HepG2 (cell line): ENCODE data around the gene SPRYD3. TPM values are rescaled to one million over a fixed set of nuclear protein-coding genes. Genes with fewer than 3 reads are reported as not detected.

Experiments
- ATM ChIP-seq: fragments of 450-650 bp; IDR thresholded peaks from 2 replicates; pipeline ENCODE4 v1.7.1; 2017; ENCODE audit warnings: mild to moderate bottlenecking, borderline replicate concordance
- BRD4 ChIP-seq: sonication (generic); formaldehyde crosslinking; IDR thresholded peaks from 2 replicates; pipeline ENCODE4 v1.4.0; 2020; ENCODE audit warnings: missing genetic modification reagents
- FOXJ3 ChIP-seq: sonication (generic); formaldehyde crosslinking; IDR thresholded peaks from 2 replicates; pipeline ENCODE4 v1.4.0; 2020; ENCODE audit warnings: missing genetic modification reagents, mild to moderate bottlenecking, borderline replicate concordance
- IKZF1 ChIP-seq: fragments of 450-650 bp; IDR thresholded peaks from 2 replicates; pipeline ENCODE4 v1.7.1; 2016
- KDM1A ChIP-seq: IDR thresholded peaks from 2 replicates; pipeline ENCODE4 v1.6.1; 2016; ENCODE audit warnings: missing compliant biosample characterization
- KLF15 ChIP-seq: sonication (generic); formaldehyde crosslinking; IDR thresholded peaks from 2 replicates; pipeline ENCODE4 v1.8.1; 2023; ENCODE audit warnings: borderline replicate concordance, mild to moderate bottlenecking, inconsistent platforms, missing genetic modification reagents, mixed read lengths
- MXI1 ChIP-seq: IDR thresholded peaks from 3 replicates; pipeline ENCODE4 v1.6.1; 2012; ENCODE audit warnings: low read depth, low read length, inconsistent platforms, borderline replicate concordance
- NR2F2 ChIP-seq: IDR thresholded peaks from 2 replicates; pipeline ENCODE4 v1.6.1; 2012; ENCODE audit warnings: low read depth, inconsistent platforms, borderline replicate concordance
- PAF1 ChIP-seq: IDR thresholded peaks from 2 replicates; pipeline ENCODE4 v1.6.1; 2016; ENCODE audit warnings: missing genetic modification reagents, missing compliant biosample characterization
- PITX1 ChIP-seq: sonication (generic); formaldehyde crosslinking; IDR thresholded peaks from 2 replicates; pipeline ENCODE4 v1.5.1; 2020; ENCODE audit warnings: mild to moderate bottlenecking, missing genetic modification reagents
- TFAP4 ChIP-seq: sonication (generic); IDR thresholded peaks from 2 replicates; pipeline ENCODE4 v1.6.1; 2016; ENCODE audit warnings: low read depth, borderline replicate concordance
- THAP7 ChIP-seq: sonication (generic); formaldehyde crosslinking; IDR thresholded peaks from 2 replicates; pipeline ENCODE4 v1.8.1; 2023; ENCODE audit warnings: mild to moderate bottlenecking, missing genetic modification reagents
- YEATS2 ChIP-seq: sonication (generic); formaldehyde crosslinking; IDR thresholded peaks from 2 replicates; pipeline ENCODE4 v1.4.0; 2020; ENCODE audit warnings: missing genetic modification reagents, borderline replicate concordance
- ZBED4 ChIP-seq: sonication (generic); formaldehyde crosslinking; IDR thresholded peaks from 2 replicates; pipeline ENCODE4 v1.4.0; 2020; ENCODE audit warnings: missing genetic modification reagents, borderline replicate concordance
- ZBTB43 ChIP-seq: sonication (generic); formaldehyde crosslinking; conservative IDR thresholded peaks from 2 replicates; pipeline ENCODE4 v1.4.0; 2020; ENCODE audit warnings: missing genetic modification reagents
- ZFP36L2 ChIP-seq: sonication (generic); formaldehyde crosslinking; IDR thresholded peaks from 2 replicates; pipeline ENCODE4 v1.4.0; 2020; ENCODE audit warnings: missing genetic modification reagents
- ZNF317 ChIP-seq: sonication (generic); formaldehyde crosslinking; IDR thresholded peaks from 2 replicates; pipeline ENCODE4 v1.5.0; 2020; ENCODE audit warnings: mild to moderate bottlenecking, missing genetic modification reagents
- ZNF556 ChIP-seq: sonication (generic); formaldehyde crosslinking; IDR thresholded peaks from 2 replicates; pipeline ENCODE4 v1.4.0; 2020; ENCODE audit warnings: mild to moderate bottlenecking, missing genetic modification reagents, borderline replicate concordance
- ZNF562 ChIP-seq: sonication (generic); formaldehyde crosslinking; IDR thresholded peaks from 2 replicates; pipeline ENCODE4 v1.8.0; 2022; ENCODE audit warnings: missing genetic modification reagents, borderline replicate concordance
- ZNF7 ChIP-seq: IDR thresholded peaks from 2 replicates; pipeline ENCODE4 v1.6.1; 2016; ENCODE audit warnings: missing biosample characterization, missing genetic modification reagents
- ZNF83 ChIP-seq: sonication (generic); formaldehyde crosslinking; IDR thresholded peaks from 2 replicates; pipeline ENCODE4 v1.4.0; 2020; ENCODE audit warnings: missing genetic modification reagents, mild to moderate bottlenecking, borderline replicate concordance
- ZNF841 ChIP-seq: sonication (generic); formaldehyde crosslinking; IDR thresholded peaks from 2 replicates; pipeline ENCODE4 v1.8.1; 2023; ENCODE audit warnings: missing genetic modification reagents, borderline replicate concordance
- polyA plus RNA-seq, 8 experiments: library from polyadenylated mRNA; depleted of rRNA in 3 of 8; stranded (reverse) in 7 of 8; unstranded in 1 of 8; fragments of >200 nt; fragmentation: Illumina TruSeq in 4 of 8; extraction: Trizol in 4 of 8; gene quantifications; 2 replicates each; pipeline versions ENCODE4 v1.2.1 to v1.2.3, GENCODE V29; 2011 to 2016; ENCODE audit warnings: low read depth in 4 of 8, missing spikeins in 1 of 8, mixed read lengths in 1 of 8; ENCODE audit not compliant: insufficient read depth in 1 of 8
- total RNA-seq, 5 experiments: library from RNA; depleted of rRNA; stranded (reverse); fragments of >200 nt; fragmentation: Illumina TruSeq; extraction: Trizol; gene quantifications; 2 replicates each; pipeline ENCODE4 v1.2.3, GENCODE V29; 2016; ENCODE audit warnings: low read depth in 1 of 5

Gene SPRYD3
- total and polyA plus RNA-seq, 2 of the 13 experiments (the other 11 are each of a cell fraction or from before 2014, with no cell fraction given), result 9.0 to 9.2 TPM

GRCh38 chr12:53049571-53050318, 29.4 kb downstream of the SPRYD3 start, which contains the start of gene TNS2 (continued):
- no peak for TF ChIP-seq ZNF841 (CRISPR knock-in tag)
- no peak for TF ChIP-seq FOXJ3 (CRISPR knock-in tag)
- peak; percentile 11; the same call in 1 of the 3 replicates for TF ChIP-seq MXI1
- TF ChIP-seq PITX1, result no peak; the same call in 1 of the 2 replicates
- TF ChIP-seq ZNF83, result no peak
- TF ChIP-seq ZBED4 (CRISPR knock-in tag), result no peak
- no peak for TF ChIP-seq ZFP36L2
- no peak for TF ChIP-seq KLF15
- no peak for TF ChIP-seq KDM1A (CRISPR knock-in tag)
- no peak for TF ChIP-seq ZBTB43 (CRISPR knock-in tag)
- TF ChIP-seq IKZF1, result no peak
- TF ChIP-seq TFAP4, result peak; percentile 34; the same call in 1 of the 2 replicates
- no peak for TF ChIP-seq PAF1 (CRISPR knock-in tag)
- no peak for TF ChIP-seq THAP7 (CRISPR knock-in tag)
- TF ChIP-seq ZNF317 (CRISPR knock-in tag), result 0 out of 2 replicates have a peak, but pooled peaks have one; percentile 42
- TF ChIP-seq ZNF7 (CRISPR knock-in tag), result no peak
- TF ChIP-seq ZNF556 (CRISPR knock-in tag), result no peak
- no peak for TF ChIP-seq BRD4
- TF ChIP-seq NR2F2, result no peak
- TF ChIP-seq YEATS2 (CRISPR knock-in tag), result peak; percentile 37; the same call in 1 of the 2 replicates
- no peak for TF ChIP-seq ZNF562
- no peak for TF ChIP-seq ATM
